Skeletal muscle satellite cell (primary cell): ENCODE results near the gene ATXN7L1.
A peak's percentile ranks its signal among the peaks of the same experiment; 100 is the strongest.

Experiments used
- H3K27me3 ChIP-seq: 2 replicates; pipeline ENCODE4 v1.7.0; 2013; ENCODE audit warnings: low read length; ENCODE audit not compliant: control insufficient read depth, insufficient read depth
- H3K36me3 ChIP-seq: 2 replicates; pipeline ENCODE4 v1.7.0; 2013; ENCODE audit warnings: mild to moderate bottlenecking, control low read depth, low read length; ENCODE audit not compliant: insufficient read depth
- H3K4me1 ChIP-seq: 2 replicates; pipeline ENCODE4 v1.7.0; 2013; ENCODE audit warnings: low read length; ENCODE audit not compliant: control insufficient read depth, insufficient read depth
- H3K4me2 ChIP-seq: 2 replicates; pipeline ENCODE4 v1.7.0; 2013; ENCODE audit warnings: mild to moderate bottlenecking, low read length
- H3K4me3 ChIP-seq: 2 replicates; pipeline ENCODE4 v1.7.0; 2013; ENCODE audit warnings: low read length
- H3K9ac ChIP-seq: 2 replicates; pipeline ENCODE4 v1.7.0; 2013; ENCODE audit warnings: mild to moderate bottlenecking, low read depth, low read length, moderate library complexity
- H3K9me3 ChIP-seq: replicated peaks from 2 replicates; pipeline ENCODE4 v1.7.0; 2013; ENCODE audit warnings: mild to moderate bottlenecking, control low read depth, low read length

ATXN7L1 gene

GRCh38 chr7:105682341-105683060 is 193.9 kb downstream of the ATXN7L1 start:
- Histone ChIP-seq H3K4me1 (peaks cover 15% of the 10 kb centered on the region), H3K4me2 (no peak overlapping the region), H3K36me3 (no peaks in the 10 kb centered on the region), H3K27me3 (no peaks in the 10 kb centered on the region), H3K4me3 (no peak overlapping the region), H3K9ac (no peak overlapping the region), H3K9me3 (no peaks in the 10 kb centered on the region)

- no peaks in the 10 kb centered on the region for H3K9me3 ChIP-seq
- no peaks in the 10 kb centered on the region for H3K36me3 ChIP-seq
- H3K4me2 ChIP-seq = no peak overlapping the region
- H3K4me1 ChIP-seq = peaks cover 15% of the 10 kb centered on the region
- no peak overlapping the region for H3K9ac ChIP-seq
- no peak overlapping the region for H3K4me3 ChIP-seq
- H3K27me3 ChIP-seq = no peaks in the 10 kb centered on the region
Observed at GRCh38 chr7:105680505-105681187, 195.8 kb downstream of the ATXN7L1 start.

- H3K4me1 ChIP-seq = peaks cover 15% of the 10 kb centered on the region
- H3K4me3 ChIP-seq = peak overlapping the region; percentile 61
- H3K9ac ChIP-seq = peak overlapping the region; percentile 26
- H3K36me3 ChIP-seq = no peaks in the 10 kb centered on the region
- H3K9me3 ChIP-seq = no peaks in the 10 kb centered on the region
- peak overlapping the region; percentile 81 for H3K4me2 ChIP-seq
- H3K27me3 ChIP-seq = no peaks in the 10 kb centered on the region
Observed at GRCh38 chr7:105678811-105679495, 197.4 kb downstream of the ATXN7L1 start.

- H3K36me3 ChIP-seq = no peaks in the 10 kb centered on the region
- H3K27me3 ChIP-seq = no peaks in the 10 kb centered on the region
- H3K9me3 ChIP-seq = no peaks in the 10 kb centered on the region
- H3K4me1 ChIP-seq = peaks cover 15% of the 10 kb centered on the region
- H3K9ac ChIP-seq = no peak overlapping the region
- no peak overlapping the region for H3K4me3 ChIP-seq
- peak overlapping the region; percentile 81 for H3K4me2 ChIP-seq
Observed at GRCh38 chr7:105677817-105678573, 198.4 kb downstream of the ATXN7L1 start.

GRCh38 chr7:105677410-105677730 is 199.0 kb downstream of the ATXN7L1 start:
- Histone ChIP-seq H3K4me2 (no peak overlapping the region), H3K36me3 (no peaks in the 10 kb centered on the region), H3K27me3 (no peaks in the 10 kb centered on the region), H3K4me3 (no peak overlapping the region), H3K9me3 (no peaks in the 10 kb centered on the region), H3K9ac (no peak overlapping the region), H3K4me1 (peaks cover 15% of the 10 kb centered on the region)

- Histone ChIP-seq H3K9ac (no peak overlapping the region), H3K4me1 (peaks cover 15% of the 10 kb centered on the region), H3K4me3 (no peak overlapping the region), H3K9me3 (no peaks in the 10 kb centered on the region), H3K27me3 (no peaks in the 10 kb centered on the region), H3K4me2 (no peak overlapping the region), H3K36me3 (no peaks in the 10 kb centered on the region)
Observed at GRCh38 chr7:105675934-105676371, 200.4 kb downstream of the ATXN7L1 start.

GRCh38 chr7:105674200-105674920 is 202.0 kb downstream of the ATXN7L1 start:
- no peak overlapping the region for H3K9ac ChIP-seq
- no peaks in the 10 kb centered on the region for H3K36me3 ChIP-seq
- no peaks in the 10 kb centered on the region for H3K9me3 ChIP-seq
- peaks cover 13% of the 10 kb centered on the region for H3K4me1 ChIP-seq
- no peak overlapping the region for H3K4me2 ChIP-seq
- no peaks in the 10 kb centered on the region for H3K27me3 ChIP-seq
- H3K4me3 ChIP-seq = no peak overlapping the region

- no peak overlapping the region for H3K4me3 ChIP-seq
- H3K9ac ChIP-seq = no peak overlapping the region
- no peaks in the 10 kb centered on the region for H3K27me3 ChIP-seq
- no peaks in the 10 kb centered on the region for H3K36me3 ChIP-seq
- H3K4me1 ChIP-seq = peaks cover 4% of the 10 kb centered on the region
- H3K9me3 ChIP-seq = no peaks in the 10 kb centered on the region
- no peak overlapping the region for H3K4me2 ChIP-seq
Observed at GRCh38 chr7:105673367-105674084, 202.9 kb downstream of the ATXN7L1 start.

GRCh38 chr7:105672801-105673200 is 203.6 kb downstream of the ATXN7L1 start:
- Histone ChIP-seq H3K36me3 (no peaks in the 10 kb centered on the region), H3K4me3 (no peak overlapping the region), H3K4me2 (no peak overlapping the region), H3K27me3 (no peaks in the 10 kb centered on the region), H3K9me3 (no peaks in the 10 kb centered on the region), H3K9ac (no peak overlapping the region), H3K4me1 (no peaks in the 10 kb centered on the region)

GRCh38 chr7:105666324-105666723 is 210.1 kb downstream of the ATXN7L1 start:
- peaks cover 2% of the 10 kb centered on the region for H3K4me1 ChIP-seq
- no peak overlapping the region for H3K9ac ChIP-seq
- H3K4me2 ChIP-seq = no peak overlapping the region
- no peaks in the 10 kb centered on the region for H3K27me3 ChIP-seq
- H3K9me3 ChIP-seq = no peaks in the 10 kb centered on the region
- no peaks in the 10 kb centered on the region for H3K36me3 ChIP-seq
- no peak overlapping the region for H3K4me3 ChIP-seq
